Measurements from ENCODE around the gene VWA5A.

VWA5A gene

GRCh38 chr11:124071623-124071948, 43.7 kb upstream of the VWA5A start:
- H3K9ac ChIP-seq (ENCODE audit: low read length), result no peak overlapping the region
- TF ChIP-seq EZH2phosphoT487 (IDR thresholded peaks at IDR 0.05; ENCODE audit: low read depth), result no peak
- TF ChIP-seq CTCF (IDR thresholded peaks at IDR 0.05; ENCODE audit: low read depth, low read length), result no peak
- peak overlapping the region; percentile 68 for H3K4me3 ChIP-seq (ENCODE audit: low read length)
- H2AFZ ChIP-seq (ENCODE audit: low read depth, low read length), result no peak overlapping the region
- peaks cover 29% of the 10 kb centered on the region for H3K4me1 ChIP-seq (ENCODE audit: low read length)
- H3K27ac ChIP-seq (ENCODE audit: low read length), result no peak overlapping the region
- no peaks in the 10 kb centered on the region for H3K79me2 ChIP-seq (ENCODE audit: low read length)
- no peaks in the 10 kb centered on the region for H3K9me3 ChIP-seq (ENCODE audit: insufficient read depth, low read length)
- no peaks in the 10 kb centered on the region for H3K36me3 ChIP-seq (replicated peaks; ENCODE audit: low read depth, low read length)
- no peaks in the 10 kb centered on the region for H4K20me1 ChIP-seq (ENCODE audit: insufficient read depth, low read length)
- H3K27me3 ChIP-seq (ENCODE audit: low read depth, low read length), result peaks cover 24% of the 10 kb centered on the region
- H3K4me2 ChIP-seq (ENCODE audit: low read length), result peak overlapping the region; percentile 87

DNA sequence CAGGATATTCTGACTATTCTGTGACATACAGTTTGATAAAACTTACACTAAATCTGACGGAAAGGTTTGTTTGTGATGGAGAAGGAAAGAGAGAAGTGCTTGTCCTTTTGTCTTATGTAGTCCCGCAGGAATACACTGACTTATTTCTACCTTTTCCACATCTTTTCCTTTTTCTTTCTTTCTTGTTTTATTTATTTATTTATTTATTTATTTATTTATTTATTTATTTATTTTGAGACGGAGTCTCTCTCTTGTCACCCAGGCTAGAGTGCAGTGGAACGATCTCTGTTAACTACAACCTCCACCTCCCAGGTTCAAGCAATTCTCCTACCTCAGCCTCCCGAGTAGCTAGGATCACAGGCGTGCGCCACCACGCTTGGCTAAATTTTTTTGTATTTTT, 43.1 kb upstream of the VWA5A start:
- H4K20me1 ChIP-seq (ENCODE audit: insufficient read depth, low read length), result no peaks in the 10 kb centered on the region
- no peaks in the 10 kb centered on the region for H3K9me3 ChIP-seq (ENCODE audit: insufficient read depth, low read length)
- TF ChIP-seq CTCF (IDR thresholded peaks at IDR 0.05; ENCODE audit: low read depth, low read length), result no peak
- no peak for TF ChIP-seq EZH2phosphoT487 (IDR thresholded peaks at IDR 0.05; ENCODE audit: low read depth)
- H3K4me3 ChIP-seq (ENCODE audit: low read length), result no peak overlapping the region
- no peak overlapping the region for H3K27ac ChIP-seq (ENCODE audit: low read length)
- no peaks in the 10 kb centered on the region for H3K79me2 ChIP-seq (ENCODE audit: low read length)
- H3K4me2 ChIP-seq (ENCODE audit: low read length), result peak overlapping the region; percentile 87; the same call in 1 of the 2 replicates
- no peak overlapping the region for H3K9ac ChIP-seq (ENCODE audit: low read length)
- H3K4me1 ChIP-seq (ENCODE audit: low read length), result peaks cover 29% of the 10 kb centered on the region
- no peaks in the 10 kb centered on the region for H3K36me3 ChIP-seq (replicated peaks; ENCODE audit: low read depth, low read length)
- peaks cover 20% of the 10 kb centered on the region for H3K27me3 ChIP-seq (ENCODE audit: low read depth, low read length)
- no peak overlapping the region for H2AFZ ChIP-seq (ENCODE audit: low read depth, low read length)

- H3K4me3 ChIP-seq (ENCODE audit: low read length), result no peak overlapping the region
- TF ChIP-seq EZH2phosphoT487 (IDR thresholded peaks at IDR 0.05; ENCODE audit: low read depth) (no peak), CTCF (IDR thresholded peaks at IDR 0.05; ENCODE audit: low read depth, low read length) (no peak)
- no peaks in the 10 kb centered on the region for H3K27me3 ChIP-seq (ENCODE audit: low read depth, low read length)
- H3K27ac ChIP-seq (ENCODE audit: low read length), result no peak overlapping the region
- no peaks in the 10 kb centered on the region for H4K20me1 ChIP-seq (ENCODE audit: insufficient read depth, low read length)
- H3K4me2 ChIP-seq (ENCODE audit: low read length), result no peak overlapping the region
- no peaks in the 10 kb centered on the region for H3K36me3 ChIP-seq (replicated peaks; ENCODE audit: low read depth, low read length)
- H3K9ac ChIP-seq (ENCODE audit: low read length), result no peak overlapping the region
- no peak overlapping the region for H2AFZ ChIP-seq (ENCODE audit: low read depth, low read length)
- H3K9me3 ChIP-seq (ENCODE audit: insufficient read depth, low read length), result no peaks in the 10 kb centered on the region
- no peaks in the 10 kb centered on the region for H3K79me2 ChIP-seq (ENCODE audit: low read length)
- peaks cover 24% of the 10 kb centered on the region for H3K4me1 ChIP-seq (ENCODE audit: low read length)
These were observed 40.7 kb upstream of the VWA5A start for GRCh38 chr11:124074554-124074953.

GRCh38 chr11:124075492-124075840, 39.8 kb upstream of the VWA5A start:
- no peaks in the 10 kb centered on the region for H3K27me3 ChIP-seq (ENCODE audit: low read depth, low read length)
- no peak overlapping the region for H3K27ac ChIP-seq (ENCODE audit: low read length)
- no peaks in the 10 kb centered on the region for H3K9me3 ChIP-seq (ENCODE audit: insufficient read depth, low read length)
- peaks cover 15% of the 10 kb centered on the region for H3K4me1 ChIP-seq (ENCODE audit: low read length)
- TF ChIP-seq EZH2phosphoT487 (IDR thresholded peaks at IDR 0.05; ENCODE audit: low read depth) (no peak), CTCF (IDR thresholded peaks at IDR 0.05; ENCODE audit: low read depth, low read length) (no peak)
- no peak overlapping the region for H3K4me2 ChIP-seq (ENCODE audit: low read length)
- no peak overlapping the region for H3K4me3 ChIP-seq (ENCODE audit: low read length)
- no peaks in the 10 kb centered on the region for H3K79me2 ChIP-seq (ENCODE audit: low read length)
- no peaks in the 10 kb centered on the region for H3K36me3 ChIP-seq (replicated peaks; ENCODE audit: low read depth, low read length)
- no peak overlapping the region for H2AFZ ChIP-seq (ENCODE audit: low read depth, low read length)
- H3K9ac ChIP-seq (ENCODE audit: low read length), result no peak overlapping the region
- H4K20me1 ChIP-seq (ENCODE audit: insufficient read depth, low read length), result no peaks in the 10 kb centered on the region

All from OCI-LY3 (cell line).